ENCODE data around the gene ETV1.

Gene ETV1

GRCh38 chr7:13989126-13989948, at the start of gene ETV1:
TSS of gene ETV1 (minus strand) at chr7:13989666. CDS start at chr7:13989052, 614 bp downstream.
- DNase-seq = peak in 1 of 2 donors; percentile 2

DNA sequence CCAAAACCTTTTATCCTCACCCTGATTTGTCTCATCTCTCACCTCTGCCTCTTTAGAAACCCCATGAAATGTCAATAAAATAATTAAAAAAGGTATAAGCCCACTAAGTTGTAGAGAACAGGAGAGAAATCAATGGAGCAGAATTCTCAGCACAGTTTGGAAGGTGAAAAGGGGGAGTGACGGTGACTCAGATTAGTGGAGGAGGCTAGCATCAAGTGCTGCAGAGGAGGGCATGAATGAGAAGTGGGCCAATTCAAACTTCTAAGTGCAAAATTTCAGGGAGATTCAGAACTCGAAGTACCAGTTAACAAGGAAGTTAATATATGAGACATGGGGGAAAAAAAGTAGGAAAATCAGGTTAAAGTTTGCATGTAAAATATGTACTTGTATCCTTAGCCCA, 34.9 kb upstream of the ETV1 start:
- no peak for DNase-seq

DNA sequence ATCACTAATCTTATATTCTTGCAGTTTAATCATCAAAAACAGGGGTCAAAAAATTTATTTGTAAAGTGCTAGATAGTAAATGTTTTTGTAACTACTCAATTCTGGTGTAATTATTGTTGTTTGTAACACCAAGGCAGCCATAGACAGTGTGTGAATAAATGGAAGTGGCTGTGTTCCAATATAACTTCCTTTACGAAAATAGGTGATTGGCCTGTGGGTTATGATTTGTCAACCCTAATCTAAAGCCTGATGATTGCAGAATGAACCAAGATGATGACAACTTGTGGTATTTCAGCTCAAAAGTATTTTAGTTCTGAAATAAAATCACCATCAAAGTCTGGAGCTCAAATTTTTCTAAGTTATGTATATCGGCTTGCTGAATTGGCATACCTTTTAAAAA, 34.4 kb upstream of the ETV1 start:
- DNase-seq = no peak

DNA sequence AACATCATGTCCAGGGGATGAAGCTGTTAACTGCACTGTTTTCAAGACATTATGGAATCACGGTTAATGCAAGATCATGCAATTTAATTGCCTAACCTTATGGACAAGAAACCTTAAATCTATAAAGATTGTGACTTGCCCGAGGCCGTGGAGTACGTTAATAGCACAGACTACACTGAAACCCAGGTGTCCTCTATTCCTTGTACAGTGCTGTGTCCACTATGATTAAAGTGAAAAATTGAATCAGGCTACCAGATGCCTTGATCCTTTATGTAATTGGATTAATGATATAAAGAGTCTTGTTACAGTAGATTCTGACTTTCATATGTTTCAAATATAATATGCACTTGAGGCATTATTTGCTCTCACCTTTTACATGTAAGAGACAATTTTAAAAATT, 33.9 kb upstream of the ETV1 start:
- DNase-seq = no peak

- no peak for DNase-seq
Observed at GRCh38 chr7:14021069-14021468, 31.6 kb upstream of the ETV1 start.

DNA sequence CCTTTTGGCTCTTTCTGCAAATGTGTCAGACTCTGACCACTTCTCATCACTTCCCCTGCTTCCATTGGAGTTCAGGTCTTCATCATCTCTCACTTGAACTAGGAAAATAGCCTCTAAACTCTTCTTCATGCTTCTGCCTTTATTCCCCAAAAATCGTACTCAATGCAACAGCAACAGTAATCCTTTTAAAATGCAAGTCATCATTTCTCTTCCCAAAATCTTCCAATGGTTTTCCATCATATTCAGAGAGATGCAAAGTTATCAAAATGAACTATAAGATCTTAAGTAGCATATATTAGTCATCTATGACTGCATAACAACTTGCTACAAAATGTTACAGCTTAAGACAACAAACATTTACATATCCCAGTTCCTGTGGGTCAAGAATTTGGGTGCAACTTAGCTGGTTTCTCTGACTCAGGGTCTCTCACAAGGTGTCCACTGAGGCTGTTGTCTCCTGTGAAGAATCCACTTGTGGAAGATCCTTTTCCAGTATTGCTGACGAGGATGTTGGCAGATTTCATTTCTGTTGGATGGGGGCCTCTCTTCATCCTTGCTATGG, 31.0 kb upstream of the ETV1 start:
- no peak for DNase-seq

DNA sequence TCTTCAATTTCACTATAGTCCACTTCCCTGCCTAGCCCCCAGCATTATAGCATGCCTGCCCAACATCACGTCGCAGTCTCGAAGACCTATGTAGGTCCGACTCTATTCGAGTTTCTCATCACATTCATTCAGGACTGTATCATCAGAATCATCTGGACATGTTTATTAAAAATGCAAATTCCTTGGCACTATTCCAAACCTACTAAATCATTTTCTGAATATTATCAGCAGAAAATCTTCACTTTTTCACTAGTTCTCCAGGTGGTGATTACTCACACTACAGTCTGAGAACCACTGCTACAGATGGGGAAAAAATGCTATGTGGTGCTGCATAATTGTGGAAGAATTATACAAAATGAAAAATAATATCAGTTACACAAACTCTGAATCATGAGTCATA, 29.3 kb upstream of the ETV1 start:
- no peak for DNase-seq

DNA sequence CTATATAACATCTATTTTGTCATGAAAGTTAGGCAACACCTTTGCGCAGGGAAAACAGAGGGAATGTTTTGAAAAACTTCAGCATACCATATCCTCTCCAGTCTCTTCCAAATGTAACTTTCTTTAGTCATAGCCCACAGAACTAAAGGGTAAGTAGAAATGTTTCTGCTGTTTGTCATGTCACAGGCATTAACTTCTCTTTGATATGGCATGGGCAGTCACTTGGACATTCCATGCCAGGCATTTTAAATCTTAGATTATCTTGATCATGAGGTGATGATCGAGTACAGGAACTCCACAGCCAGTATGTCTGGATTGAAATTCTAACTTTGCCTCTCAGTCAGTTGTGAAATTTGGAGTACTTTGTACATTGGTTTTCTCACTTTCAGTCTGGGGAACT, 27.5 kb upstream of the ETV1 start:
- no peak for DNase-seq

DNA sequence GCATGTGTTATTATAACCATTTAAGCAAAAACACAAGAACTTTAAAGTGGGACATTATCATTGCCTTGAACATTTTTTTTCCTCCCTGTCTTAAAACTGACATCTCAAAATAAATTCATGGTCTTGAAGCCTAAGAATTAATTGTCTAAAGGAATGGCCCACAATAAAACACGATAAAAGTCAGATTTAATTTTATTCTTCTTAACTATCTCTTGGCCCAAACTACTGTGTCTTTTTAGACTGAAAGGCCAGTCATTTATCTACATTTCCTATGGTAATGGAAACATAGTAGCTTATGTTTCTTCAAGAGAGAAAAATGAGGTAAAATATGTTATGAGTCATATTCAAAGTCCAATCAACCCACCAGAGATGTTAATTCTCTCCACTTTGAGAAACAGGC, 24.4 kb upstream of the ETV1 start:
- DNase-seq = no peak

- no peak for DNase-seq
Observed at GRCh38 chr7:14009453-14010418, 20.3 kb upstream of the ETV1 start.

DNA sequence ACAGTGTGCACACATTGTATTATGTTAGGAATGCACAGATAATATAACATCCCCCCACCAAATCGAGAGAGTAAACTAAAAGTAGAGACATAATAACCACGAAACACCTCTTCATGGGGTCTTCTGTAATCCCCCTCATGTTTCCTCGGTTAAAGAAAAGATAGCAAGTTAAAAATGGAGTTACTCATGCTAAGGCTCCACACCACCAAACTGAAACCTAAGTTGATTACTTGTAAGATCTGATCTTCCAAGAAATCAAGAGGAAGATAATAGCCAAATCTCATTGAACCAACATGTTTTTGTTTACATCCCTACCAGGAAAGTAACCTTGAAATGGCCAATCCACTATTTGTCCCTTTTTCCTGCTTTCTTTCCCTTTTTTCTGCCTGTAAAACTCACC, 11.7 kb upstream of the ETV1 start:
- DNase-seq = no peak

- DNase-seq = no peak
Observed at GRCh38 chr7:14000247-14000646, 10.8 kb upstream of the ETV1 start.

DNA sequence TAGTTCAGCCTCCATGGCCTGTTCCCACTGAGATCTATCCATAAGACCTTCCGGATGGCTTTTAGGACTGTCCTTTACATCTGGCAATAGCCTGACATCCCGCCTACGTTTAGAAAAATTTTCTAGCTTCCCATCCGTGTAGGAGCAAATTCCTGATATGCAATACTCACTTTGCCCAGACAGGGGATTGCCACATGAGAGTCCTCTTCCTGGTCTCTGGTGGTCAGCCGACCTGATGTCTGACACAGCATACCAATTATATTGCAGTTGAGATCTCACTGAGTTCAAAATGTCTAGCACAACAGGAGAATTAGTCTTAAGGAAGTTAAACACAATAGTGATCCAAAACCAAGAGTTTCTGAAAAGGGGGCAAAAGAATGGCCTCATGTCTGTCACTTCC, 9.4 kb upstream of the ETV1 start:
- no peak for DNase-seq

- no peak for DNase-seq
Observed at GRCh38 chr7:13992596-13992964, 3.1 kb upstream of the ETV1 start.

DNA sequence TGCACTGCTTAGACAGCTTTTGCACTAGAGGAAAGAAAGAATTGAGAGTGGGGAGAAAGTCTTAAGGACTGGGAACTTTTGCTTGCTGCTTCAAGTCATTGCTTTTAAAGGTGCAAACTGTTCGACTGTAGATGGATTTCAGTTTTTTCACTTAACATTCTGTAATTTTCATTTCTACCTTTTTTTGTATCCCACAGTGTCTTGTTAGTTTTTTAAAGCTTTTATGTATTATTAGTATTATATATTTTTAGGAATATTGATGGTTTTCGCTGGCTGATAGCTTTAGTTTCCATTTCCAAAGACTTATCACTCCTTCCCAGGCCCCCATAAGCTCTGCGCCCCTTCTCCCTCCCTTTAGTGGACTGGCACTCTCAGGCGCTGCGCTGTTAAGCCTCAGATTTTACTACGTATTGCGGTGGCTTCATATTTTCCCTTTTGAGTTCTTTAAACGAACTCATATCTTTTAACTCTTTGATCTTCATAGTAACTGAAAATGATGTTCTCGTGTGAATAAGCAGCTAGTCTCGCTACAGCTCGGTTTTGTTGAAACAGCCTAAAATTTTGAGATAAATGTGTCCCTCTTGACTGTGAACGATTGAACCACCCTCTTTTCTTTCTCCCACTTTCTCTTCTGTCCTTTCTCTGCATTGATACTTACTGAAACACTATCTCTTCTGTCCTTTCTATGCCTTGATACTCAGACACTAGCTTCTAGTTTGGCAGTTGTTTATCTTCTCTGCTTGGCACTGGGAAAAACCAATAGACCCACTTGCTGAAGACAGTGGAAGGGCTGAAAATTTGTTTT, 2.5 kb upstream of the ETV1 start:
- DNase-seq = no peak

DNA sequence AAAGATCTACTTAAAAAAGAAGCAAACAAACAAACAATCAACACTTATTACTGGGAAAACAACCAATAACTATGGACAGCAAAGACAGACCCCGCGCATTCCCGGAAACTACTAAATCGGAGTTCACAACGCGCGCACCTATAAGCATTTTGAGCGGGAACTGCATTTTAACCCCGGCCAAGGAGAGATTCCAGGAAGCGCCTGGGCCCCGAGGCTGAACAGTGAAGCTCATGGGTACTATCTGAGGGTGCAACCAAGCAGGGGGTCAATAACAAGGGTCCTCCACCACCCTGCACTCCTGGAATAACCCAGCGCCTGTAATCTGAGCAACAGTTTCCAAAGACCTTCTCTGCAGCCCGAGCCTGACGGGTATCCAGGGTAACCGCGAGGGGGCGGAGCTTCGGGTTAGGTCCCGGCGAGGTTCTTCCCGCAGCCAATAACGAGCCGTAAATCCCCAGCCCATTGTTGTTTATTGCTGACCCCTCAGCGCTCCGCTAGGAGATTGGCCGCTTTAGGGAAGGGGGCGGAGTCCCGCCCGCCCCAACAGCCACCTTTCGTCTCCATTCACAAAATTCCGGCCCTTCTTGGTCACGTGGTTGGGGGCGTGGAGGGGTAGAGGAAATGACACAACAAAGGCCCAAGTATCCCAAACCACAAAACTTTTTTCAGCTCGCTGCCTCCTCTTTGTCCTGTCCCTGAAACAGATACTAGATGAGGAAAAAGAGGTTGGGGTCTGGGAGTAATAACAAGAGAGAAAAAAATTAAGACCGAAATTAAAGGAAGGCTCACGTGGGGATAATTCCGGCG, 1.7 kb upstream of the ETV1 start:
- DNase-seq = peak; percentile 67 to 71

GRCh38 chr7:13990319-13990983, 985 bp upstream of the ETV1 start:
- DNase-seq = peak; percentile 3 to 20

DNA sequence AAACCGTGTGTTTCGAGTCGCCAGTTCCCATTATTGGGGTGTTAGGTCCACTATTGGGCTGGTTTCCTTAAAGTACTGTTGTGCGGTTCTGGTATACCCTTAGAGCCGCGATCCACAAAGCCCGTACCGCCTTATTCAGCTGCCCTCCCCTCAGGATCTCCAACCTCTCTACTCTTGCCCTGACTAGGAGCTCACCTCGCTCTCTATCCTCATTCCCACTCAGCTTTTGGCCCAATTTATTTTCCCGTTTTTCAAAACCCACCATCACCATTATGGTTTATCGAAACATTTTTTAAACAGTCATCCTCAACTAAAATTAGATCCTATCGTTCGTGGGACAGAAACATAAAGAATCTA, 461 bp upstream of the ETV1 start:
- DNase-seq = no peak

- DNase-seq = no peak
Observed at GRCh38 chr7:13988731-13989125, 738 bp downstream of the ETV1 start.

DNA sequence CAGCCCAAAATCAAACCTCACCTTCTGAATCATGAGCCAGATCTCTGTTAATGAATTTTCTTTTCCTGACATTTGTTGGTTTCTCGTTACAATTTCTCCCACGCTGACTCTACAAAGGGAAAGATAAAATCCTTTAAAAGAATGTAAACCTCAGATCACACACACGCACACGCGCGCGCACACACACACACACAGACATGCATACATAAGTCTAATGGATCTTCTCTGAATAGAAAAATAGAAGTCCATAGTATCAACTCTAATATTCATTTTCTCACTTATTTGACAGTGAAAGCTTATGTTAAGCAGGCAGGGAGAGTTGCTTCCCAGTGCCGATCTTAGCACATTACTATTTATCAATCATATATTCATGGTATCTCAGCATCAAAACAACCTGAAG, 1.4 kb downstream of the ETV1 start:
- DNase-seq = no peak

- no peak for DNase-seq
Observed at GRCh38 chr7:13987395-13987794, 2.1 kb downstream of the ETV1 start.
